ENCODE results near the gene ADRM1.
A peak's percentile ranks its signal among the peaks of the same experiment; 100 is the strongest.

Gene ADRM1

DNA sequence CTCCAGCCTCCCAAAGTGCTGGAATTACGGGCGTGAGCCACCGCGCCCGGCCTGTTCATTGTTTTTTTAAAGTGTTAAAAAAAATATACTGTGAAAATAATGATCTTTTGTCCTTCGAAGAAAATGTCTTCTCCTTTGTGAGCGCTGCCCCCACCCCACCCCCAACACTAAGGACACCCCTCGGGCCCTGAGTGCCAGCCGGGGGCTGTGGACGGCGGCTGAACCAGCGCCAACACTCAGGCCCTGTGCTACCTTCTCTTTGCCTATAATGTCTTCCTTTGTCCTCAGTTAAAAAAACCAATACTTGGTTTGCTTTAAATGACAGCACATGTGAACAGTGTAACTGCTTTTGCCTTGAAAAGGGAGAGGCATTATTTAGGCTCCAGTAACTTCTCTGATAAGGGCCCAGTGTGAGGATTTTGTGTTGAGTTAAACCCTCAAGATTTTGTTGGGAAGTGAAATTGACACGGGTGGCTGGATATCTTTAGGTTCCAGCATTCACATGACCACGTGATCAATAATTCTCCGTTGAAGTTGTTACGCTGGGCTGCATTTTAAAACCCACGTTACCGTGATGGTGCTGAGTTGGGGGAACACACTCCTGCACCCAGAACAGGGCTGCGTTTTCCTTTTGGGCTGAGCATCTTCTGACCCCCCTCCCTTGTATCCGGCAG is 9.5 kb upstream of the ADRM1 start:
- H4K20me1 ChIP-seq (ENCODE audit: insufficient read depth, low read length): no peaks in the 10 kb centered on the region

DNA sequence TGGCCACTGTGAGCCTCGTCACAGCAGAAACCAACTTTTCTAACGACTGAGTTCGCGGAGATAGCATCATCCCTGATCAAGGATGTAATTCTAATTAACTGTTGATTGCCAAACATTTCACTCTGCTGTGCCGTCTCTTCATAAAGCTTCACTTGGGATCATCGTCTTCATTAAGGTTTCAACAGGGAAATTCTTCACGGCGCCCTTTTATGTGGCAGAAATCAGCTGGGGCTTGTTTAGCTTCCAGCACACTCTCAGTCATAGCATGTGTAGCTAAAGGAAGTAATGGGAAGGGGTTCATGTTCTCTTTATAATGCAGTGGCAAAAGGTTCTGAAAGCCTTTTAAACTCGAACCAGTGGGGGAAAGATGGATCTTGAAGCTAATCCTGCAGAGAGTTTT is 8.9 kb upstream of the ADRM1 start:
- H3F3A ChIP-seq (ENCODE audit: insufficient read depth, low read length): no peaks in the 10 kb centered on the region
- H3K4me3 ChIP-seq (ENCODE audit: low read depth, low read length, poor library complexity, severe bottlenecking): no peak overlapping the region
- peak overlapping the region; percentile 10; the same call in 1 of the 2 replicates for H3K4me2 ChIP-seq (ENCODE audit: low read length)
- peak overlapping the region; percentile 2; the same call in 1 of the 2 replicates for H3K9ac ChIP-seq (ENCODE audit: low read length)
- H3K36me3 ChIP-seq (ENCODE audit: insufficient read depth, low read length): peaks cover 20% of the 10 kb centered on the region; the same call in 1 of the 2 replicates
- no peaks in the 10 kb centered on the region for H3K79me2 ChIP-seq (ENCODE audit: insufficient read depth, low read length)
- H4K20me1 ChIP-seq (ENCODE audit: insufficient read depth, low read length): no peaks in the 10 kb centered on the region
- no peak for TF ChIP-seq EZH2 (IDR thresholded peaks at IDR 0.05; ENCODE audit: borderline replicate concordance, low read length)
- TF ChIP-seq, protein P1, sequence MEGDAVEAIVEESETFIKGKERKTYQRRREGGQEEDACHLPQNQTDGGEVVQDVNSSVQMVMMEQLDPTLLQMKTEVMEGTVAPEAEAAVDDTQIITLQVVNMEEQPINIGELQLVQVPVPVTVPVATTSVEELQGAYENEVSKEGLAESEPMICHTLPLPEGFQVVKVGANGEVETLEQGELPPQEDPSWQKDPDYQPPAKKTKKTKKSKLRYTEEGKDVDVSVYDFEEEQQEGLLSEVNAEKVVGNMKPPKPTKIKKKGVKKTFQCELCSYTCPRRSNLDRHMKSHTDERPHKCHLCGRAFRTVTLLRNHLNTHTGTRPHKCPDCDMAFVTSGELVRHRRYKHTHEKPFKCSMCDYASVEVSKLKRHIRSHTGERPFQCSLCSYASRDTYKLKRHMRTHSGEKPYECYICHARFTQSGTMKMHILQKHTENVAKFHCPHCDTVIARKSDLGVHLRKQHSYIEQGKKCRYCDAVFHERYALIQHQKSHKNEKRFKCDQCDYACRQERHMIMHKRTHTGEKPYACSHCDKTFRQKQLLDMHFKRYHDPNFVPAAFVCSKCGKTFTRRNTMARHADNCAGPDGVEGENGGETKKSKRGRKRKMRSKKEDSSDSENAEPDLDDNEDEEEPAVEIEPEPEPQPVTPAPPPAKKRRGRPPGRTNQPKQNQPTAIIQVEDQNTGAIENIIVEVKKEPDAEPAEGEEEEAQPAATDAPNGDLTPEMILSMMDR (IDR thresholded peaks at IDR 0.05; ENCODE audit: low read length): no peak
- no peaks in the 10 kb centered on the region for H3K9me2 ChIP-seq (ENCODE audit: low read depth, low read length)
- H3K27me3 ChIP-seq (ENCODE audit: insufficient read depth, low read length): no peaks in the 10 kb centered on the region
- H3K27ac ChIP-seq (ENCODE audit: low read depth, low read length, poor library complexity, severe bottlenecking): peak overlapping the region; percentile 39
- H3K4me1 ChIP-seq (ENCODE audit: insufficient read depth, low read length, severe bottlenecking): peaks cover 23% of the 10 kb centered on the region
- no peaks in the 10 kb centered on the region for H3K9me3 ChIP-seq (ENCODE audit: low read length)
- no peak overlapping the region for H2AFZ ChIP-seq (ENCODE audit: low read length)

More for the DNA sequence above, 9.5 kb upstream of the ADRM1 start:
- no peaks in the 10 kb centered on the region for H3K79me2 ChIP-seq (ENCODE audit: insufficient read depth, low read length)
- no peak overlapping the region for H3K4me2 ChIP-seq (ENCODE audit: low read length)
- no peaks in the 10 kb centered on the region for H3F3A ChIP-seq (ENCODE audit: insufficient read depth, low read length)
- H3K9me2 ChIP-seq (ENCODE audit: low read depth, low read length): no peaks in the 10 kb centered on the region
- H3K4me1 ChIP-seq (ENCODE audit: insufficient read depth, low read length, severe bottlenecking): peaks cover 20% of the 10 kb centered on the region
- H3K36me3 ChIP-seq (ENCODE audit: insufficient read depth, low read length): peaks cover 20% of the 10 kb centered on the region; the same call in 1 of the 2 replicates
- no peak overlapping the region for H3K4me3 ChIP-seq (ENCODE audit: low read depth, low read length, poor library complexity, severe bottlenecking)
- H2AFZ ChIP-seq (ENCODE audit: low read length): no peak overlapping the region
- H3K27me3 ChIP-seq (ENCODE audit: insufficient read depth, low read length): no peaks in the 10 kb centered on the region
- no peak overlapping the region for H3K9ac ChIP-seq (ENCODE audit: low read length)
- no peak for TF ChIP-seq EZH2 (IDR thresholded peaks at IDR 0.05; ENCODE audit: borderline replicate concordance, low read length)
- TF ChIP-seq, protein P1 (IDR thresholded peaks at IDR 0.05; ENCODE audit: low read length): no peak
- no peaks in the 10 kb centered on the region for H3K9me3 ChIP-seq (ENCODE audit: low read length)
- peak overlapping the region; percentile 17 for H3K27ac ChIP-seq (ENCODE audit: low read depth, low read length, poor library complexity, severe bottlenecking)

DNA sequence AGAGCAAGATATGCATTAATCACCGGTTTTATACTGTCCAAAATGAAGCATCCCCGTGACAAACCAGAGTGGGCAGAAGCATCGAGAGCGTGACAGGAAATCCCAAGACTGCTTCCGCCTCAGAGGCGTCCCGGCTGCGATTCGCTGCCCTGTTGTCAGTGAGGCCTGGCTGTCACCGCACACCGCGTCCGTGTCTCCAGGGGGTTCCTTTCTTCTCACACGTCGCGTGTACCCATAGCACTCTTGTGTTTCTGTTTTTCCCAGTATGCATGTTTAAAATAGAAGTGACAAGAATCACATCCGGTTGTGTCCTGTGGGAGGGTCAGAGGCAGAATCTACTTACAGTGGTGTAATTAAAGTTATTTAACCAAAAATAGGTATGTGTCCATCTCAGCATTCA is 8.3 kb upstream of the ADRM1 start:
- Histone ChIP-seq H3K9me3 (ENCODE audit: low read length) (no peaks in the 10 kb centered on the region), H3K4me1 (ENCODE audit: insufficient read depth, low read length, severe bottlenecking) (peaks cover 29% of the 10 kb centered on the region), H3K36me3 (ENCODE audit: insufficient read depth, low read length) (peaks cover 20% of the 10 kb centered on the region; the same call in 1 of the 2 replicates), H4K20me1 (ENCODE audit: insufficient read depth, low read length) (no peaks in the 10 kb centered on the region), H3K4me3 (ENCODE audit: low read depth, low read length, poor library complexity, severe bottlenecking) (no peak overlapping the region), H3K27ac (ENCODE audit: low read depth, low read length, poor library complexity, severe bottlenecking) (peak overlapping the region; percentile 39), H3K4me2 (ENCODE audit: low read length) (peak overlapping the region; percentile 10; the same call in 1 of the 2 replicates), H3K79me2 (ENCODE audit: insufficient read depth, low read length) (no peaks in the 10 kb centered on the region), H3K27me3 (ENCODE audit: insufficient read depth, low read length) (no peaks in the 10 kb centered on the region), H2AFZ (ENCODE audit: low read length) (no peak overlapping the region), H3K9ac (ENCODE audit: low read length) (peak overlapping the region; percentile 2; the same call in 1 of the 2 replicates), H3K9me2 (ENCODE audit: low read depth, low read length) (no peaks in the 10 kb centered on the region), H3F3A (ENCODE audit: insufficient read depth, low read length) (no peaks in the 10 kb centered on the region)
- TF ChIP-seq, protein P1 (IDR thresholded peaks at IDR 0.05; ENCODE audit: low read length): no peak
- TF ChIP-seq EZH2 (IDR thresholded peaks at IDR 0.05; ENCODE audit: borderline replicate concordance, low read length): no peak
